ENCODE data around the gene HDC.

Gene HDC

GRCh38 chr15:50231761-50232160, 33.8 kb downstream of the HDC start:
- CTCF ChIA-PET, result no interaction called here
- POLR2A ChIA-PET, result no interaction called here
- DNase-seq (ENCODE audit: extremely low spot score), result no peak
- TF ChIP-seq LEF1 (IDR thresholded peaks at IDR 0.05; ENCODE audit: borderline replicate concordance) (no peak), FOXM1 (IDR thresholded peaks at IDR 0.05; ENCODE audit: borderline replicate concordance) (no peak), FOXA1 (IDR thresholded peaks at IDR 0.05) (no peak), BHLHE40 (IDR thresholded peaks at IDR 0.05; ENCODE audit: borderline replicate concordance) (no peak), SP1 (IDR thresholded peaks at IDR 0.05) (no peak), HDGF (IDR thresholded peaks at IDR 0.05; ENCODE audit: borderline replicate concordance) (no peak), NFRKB (IDR thresholded peaks at IDR 0.05) (no peak), L3MBTL2 (conservative IDR thresholded peaks at IDR 0.05) (no peak), CTBP1 (IDR thresholded peaks at IDR 0.05; ENCODE audit: borderline replicate concordance) (no peak), ZNF384 (IDR thresholded peaks at IDR 0.05) (no peak)

GRCh38 chr15:50229336-50229735, 36.2 kb downstream of the HDC start:
- ChIA-PET CTCF (no interaction called here), POLR2A (no interaction called here)
- no peak for DNase-seq (ENCODE audit: extremely low spot score)
- no peak for TF ChIP-seq BHLHE40 (IDR thresholded peaks at IDR 0.05; ENCODE audit: borderline replicate concordance)

GRCh38 chr15:50228866-50229265, 36.7 kb downstream of the HDC start:
- TF ChIP-seq SP1 (IDR thresholded peaks at IDR 0.05), result no peak
- no peak for TF ChIP-seq LEF1 (IDR thresholded peaks at IDR 0.05; ENCODE audit: borderline replicate concordance)
- TF ChIP-seq ARNT (IDR thresholded peaks at IDR 0.05), result no peak
- DNase-seq (ENCODE audit: extremely low spot score), result no peak
- ChIA-PET POLR2A (no interaction called here), CTCF (no interaction called here)

GRCh38 chr15:50227076-50227475, 38.5 kb downstream of the HDC start:
- ChIA-PET POLR2A (interaction anchor here (0.6 kb wide), 1 partner anchor 45 kb away, joined by 3 read pairs; the partner anchor contains the start of gene SLC27A2), CTCF (no interaction called here)
- DNase-seq (ENCODE audit: extremely low spot score), result no peak
- TF ChIP-seq CTBP1 (IDR thresholded peaks at IDR 0.05; ENCODE audit: borderline replicate concordance) (no peak), BHLHE40 (IDR thresholded peaks at IDR 0.05; ENCODE audit: borderline replicate concordance) (no peak), ZNF384 (IDR thresholded peaks at IDR 0.05) (no peak), HDGF (IDR thresholded peaks at IDR 0.05; ENCODE audit: borderline replicate concordance) (no peak), TARDBP (IDR thresholded peaks at IDR 0.05) (no peak), ARNT (IDR thresholded peaks at IDR 0.05) (no peak), FOXM1 (IDR thresholded peaks at IDR 0.05; ENCODE audit: borderline replicate concordance) (no peak), SP1 (IDR thresholded peaks at IDR 0.05) (no peak), ELF4 (IDR thresholded peaks at IDR 0.05) (no peak), L3MBTL2 (conservative IDR thresholded peaks at IDR 0.05) (no peak), SUZ12 (IDR thresholded peaks at IDR 0.05) (no peak), LEF1 (IDR thresholded peaks at IDR 0.05; ENCODE audit: borderline replicate concordance) (no peak), FOXA1 (IDR thresholded peaks at IDR 0.05) (no peak), FOXK2 (IDR thresholded peaks at IDR 0.05) (no peak), NFRKB (IDR thresholded peaks at IDR 0.05) (no peak), PKNOX1 (IDR thresholded peaks at IDR 0.05) (no peak)

- no peak for TF ChIP-seq SUZ12 (IDR thresholded peaks at IDR 0.05)
- TF ChIP-seq CTBP1 (IDR thresholded peaks at IDR 0.05; ENCODE audit: borderline replicate concordance), result no peak
- no peak for TF ChIP-seq L3MBTL2 (conservative IDR thresholded peaks at IDR 0.05)
- no peak for TF ChIP-seq PKNOX1 (IDR thresholded peaks at IDR 0.05)
- TF ChIP-seq ARNT (IDR thresholded peaks at IDR 0.05), result no peak
- TF ChIP-seq FOXM1 (IDR thresholded peaks at IDR 0.05; ENCODE audit: borderline replicate concordance), result no peak
- TF ChIP-seq BHLHE40 (IDR thresholded peaks at IDR 0.05; ENCODE audit: borderline replicate concordance), result no peak
- no peak for TF ChIP-seq FOXA1 (IDR thresholded peaks at IDR 0.05)
- no peak for TF ChIP-seq TARDBP (IDR thresholded peaks at IDR 0.05)
- no peak for TF ChIP-seq ELF4 (IDR thresholded peaks at IDR 0.05)
- TF ChIP-seq ZNF384 (IDR thresholded peaks at IDR 0.05), result no peak
- no peak for TF ChIP-seq HDGF (IDR thresholded peaks at IDR 0.05; ENCODE audit: borderline replicate concordance)
- no peak for TF ChIP-seq NFRKB (IDR thresholded peaks at IDR 0.05)
- no peak for TF ChIP-seq SP1 (IDR thresholded peaks at IDR 0.05)
- TF ChIP-seq FOXK2 (IDR thresholded peaks at IDR 0.05), result no peak
- no peak for TF ChIP-seq LEF1 (IDR thresholded peaks at IDR 0.05; ENCODE audit: borderline replicate concordance)
- no peak for DNase-seq (ENCODE audit: extremely low spot score)
- ChIA-PET POLR2A (interaction anchor here (0.8 kb wide), 1 partner anchor 11 kb away, joined by 3 read pairs; no protein-coding TSS in a partner anchor), CTCF (no interaction called here)
Observed at GRCh38 chr15:50225938-50226337, 39.6 kb downstream of the HDC start.

GRCh38 chr15:50225057-50225456, 40.5 kb downstream of the HDC start:
- POLR2A ChIA-PET, result no interaction called here
- CTCF ChIA-PET, result no interaction called here
- DNase-seq (ENCODE audit: extremely low spot score), result no peak
- TF ChIP-seq ARNT (IDR thresholded peaks at IDR 0.05) (no peak), TARDBP (IDR thresholded peaks at IDR 0.05) (no peak), NFRKB (IDR thresholded peaks at IDR 0.05) (no peak), BHLHE40 (IDR thresholded peaks at IDR 0.05; ENCODE audit: borderline replicate concordance) (no peak), HDGF (IDR thresholded peaks at IDR 0.05; ENCODE audit: borderline replicate concordance) (no peak), L3MBTL2 (conservative IDR thresholded peaks at IDR 0.05) (no peak), FOXA1 (IDR thresholded peaks at IDR 0.05) (no peak), LEF1 (IDR thresholded peaks at IDR 0.05; ENCODE audit: borderline replicate concordance) (no peak), FOXK2 (IDR thresholded peaks at IDR 0.05) (no peak), FOXM1 (IDR thresholded peaks at IDR 0.05; ENCODE audit: borderline replicate concordance) (no peak), SUZ12 (IDR thresholded peaks at IDR 0.05) (no peak)

- POLR2A ChIA-PET, result no interaction called here
- CTCF ChIA-PET, result no interaction called here
- no peak for TF ChIP-seq ELF4 (IDR thresholded peaks at IDR 0.05)
- TF ChIP-seq LEF1 (IDR thresholded peaks at IDR 0.05; ENCODE audit: borderline replicate concordance), result no peak
- no peak for TF ChIP-seq SUZ12 (IDR thresholded peaks at IDR 0.05)
- TF ChIP-seq SP1 (IDR thresholded peaks at IDR 0.05), result no peak
- TF ChIP-seq TARDBP (IDR thresholded peaks at IDR 0.05), result no peak
- DNase-seq (ENCODE audit: extremely low spot score), result no peak
Observed at GRCh38 chr15:50224606-50225005, 40.9 kb downstream of the HDC start.
